H1 (cell line): Measurements from ENCODE around the gene TUBB4B. TPM values are rescaled to one million over a fixed set of nuclear protein-coding genes. Genes with fewer than 3 reads are reported as not detected.

Experiments
- CREB1 ChIP-seq: IDR thresholded peaks from 2 replicates; pipeline ENCODE4 v1.6.1; 2012; ENCODE audit warnings: inconsistent platforms
- E2F6 ChIP-seq: IDR thresholded peaks from 2 replicates; pipeline ENCODE4 v1.6.1; 2012; ENCODE audit warnings: inconsistent platforms
- GABPA ChIP-seq: IDR thresholded peaks from 2 replicates; pipeline ENCODE4 v1.6.1; 2011; ENCODE audit warnings: mild to moderate bottlenecking, low read length, moderate library complexity, borderline replicate concordance; ENCODE audit not compliant: insufficient read depth
- GTF2F1 ChIP-seq: IDR thresholded peaks from 2 replicates; pipeline ENCODE4 v1.6.1; 2012; ENCODE audit warnings: low read depth, low read length, improper control_type of control experiment, borderline replicate concordance
- KDM5A ChIP-seq: fragments of 200-600 bp; IDR thresholded peaks from 2 replicates; pipeline ENCODE4 v1.7.1; 2012; ENCODE audit warnings: mild to moderate bottlenecking, low read length, inconsistent platforms, mixed read lengths
- POLR2A ChIP-seq, 2 experiments: IDR thresholded peaks; 1 replicate in 1 of 2; 2 replicates in 1 of 2; pipeline ENCODE4 v1.6.1; 2011; ENCODE audit warnings: low read depth in 2 of 2, low read length in 2 of 2, mild to moderate bottlenecking in 2 of 2; ENCODE audit errors: control extremely low read depth in 1 of 2
- SIN3A ChIP-seq, 2 experiments: IDR thresholded peaks in 1 of 2; conservative IDR thresholded peaks in 1 of 2; 2 replicates each; pipeline ENCODE4 v1.6.1; 2011 to 2012; ENCODE audit warnings: low read length in 2 of 2, improper control_type of control experiment in 1 of 2, low read depth in 1 of 2, mild to moderate bottlenecking in 1 of 2
- SP2 ChIP-seq: IDR thresholded peaks from 2 replicates; pipeline ENCODE4 v1.6.1; 2012; ENCODE audit warnings: mild to moderate bottlenecking, low read length, inconsistent platforms
- TCF12 ChIP-seq: IDR thresholded peaks from 2 replicates; pipeline ENCODE4 v1.6.1; 2011; ENCODE audit warnings: low read depth, mild to moderate bottlenecking, low read length
- YY1 ChIP-seq: IDR thresholded peaks from 2 replicates; pipeline ENCODE4 v1.6.1; 2011; ENCODE audit warnings: low read depth, mild to moderate bottlenecking, low read length
- polyA plus RNA-seq, 7 experiments: library from polyadenylated mRNA; depleted of rRNA in 3 of 7; stranded (reverse) in 5 of 7; unstranded in 2 of 7; fragments of >200 nt in 5 of 7; fragments of 200-250 nt in 2 of 7; gene quantifications; 1 replicate in 5 of 7; 2 replicates in 1 of 7; 4 replicates in 1 of 7; pipeline versions ENCODE4 v1.2.1 to v1.2.3, GENCODE V29; 2011 to 2013; ENCODE audit warnings: missing spikeins in 2 of 7, mixed read lengths in 2 of 7
- total RNA-seq: library from RNA; stranded (reverse); fragmentation: NEBNext Ultra II Directional; extraction: Animal tissue kit (Norgen Biotek cat#: 25700); gene quantifications from 2 replicates; pipeline ENCODE4 v1.2.1, GENCODE V29; 2021

The TUBB4B gene
- total and polyA plus RNA-seq, 2 of the 8 experiments (the other 6 are each of a cell fraction or from before 2014, with no cell fraction given), result 280 to 307 TPM

GRCh38 chr9:137200311-137201204 lies 40.5 kb upstream of the TUBB4B start, which contains the start of gene TPRN (continued):
- TF ChIP-seq SP2 (peak; percentile 66), TCF12 (no peak), GABPA (peak; percentile 34; the same call in 1 of the 2 replicates), GTF2F1 (peak; percentile 74; the same call in 1 of the 2 replicates), KDM5A (no peak), SIN3A (conservative IDR thresholded peaks at IDR 0.05 in 1 of 2, IDR thresholded peaks at IDR 0.05 in 1 of 2; ENCODE audit: low read depth in 1 of 2, low read length in 2 of 2) (peak; percentile 39 to 72; a peak in 2 of 4 replicates), CREB1 (peak; percentile 47; the same call in 1 of the 2 replicates), POLR2A (IDR thresholded peaks at IDR 0.05; ENCODE audit: control extremely low read depth in 1 of 2, low read depth in 2 of 2, low read length in 2 of 2) (peak in 1 of 2 experiments; percentile 88; a peak in 2 of 3 replicates), E2F6 (no peak), YY1 (peak; percentile 89; the same call in 1 of the 2 replicates)
